Measurements from ENCODE around the gene IRAK1BP1. TPM values are rescaled to one million over a fixed set of nuclear protein-coding genes. Genes with fewer than 3 reads are reported as not detected.

Gene IRAK1BP1
- 1 to 10 TPM in 1 of 3 donors, under 1 TPM in 2; 0.69 to 1.1 (median 0.77) TPM for polyA plus RNA-seq

- no peaks in the 10 kb centered on the region for H3K9me3 Mint-ChIP-seq
- DNase-seq: peak; percentile 69 to 79 (median 73)
- peaks cover 1 to 4% (median 2%) of the 10 kb centered on the region in 3 donors for H3K27me3 Mint-ChIP-seq (ENCODE audit: low read depth in 3 of 3)
- H3K36me3 Mint-ChIP-seq: peaks cover 0 to 3% (median 0%) of the 10 kb centered on the region in 3 donors
- H3K4me1 Mint-ChIP-seq: peaks cover 21 to 27% of the 10 kb centered on the region in 2 donors
- peak within 1 kb of the TSS; percentile 94 to 98 (median 97) for H3K4me3 Mint-ChIP-seq
- H3K27ac Mint-ChIP-seq: peak within 1 kb of the TSS; percentile 86 to 95 (median 91)
These were observed at the start of gene IRAK1BP1 for GRCh38 chr6:78867370-78868040. TSS of gene IRAK1BP1 (plus strand) at chr6:78867551. CDS start at chr6:78867577, 26 bp downstream.

GRCh38 chr6:78824045-78824444 is 43.3 kb upstream of the IRAK1BP1 start:
- Mint-ChIP-seq H3K4me3 (no peak overlapping the region), H3K27me3 (ENCODE audit: low read depth in 3 of 3) (peaks cover 0 to 2% (median 2%) of the 10 kb centered on the region in 3 donors), H3K4me1 (no peaks in the 10 kb centered on the region), H3K9me3 (peaks cover 0 to 3% (median 2%) of the 10 kb centered on the region in 6 donors), H3K36me3 (no peaks in the 10 kb centered on the region), H3K27ac (no peak overlapping the region)
- DNase-seq: no peak

GRCh38 chr6:78829407-78829806 is 37.9 kb upstream of the IRAK1BP1 start:
- Mint-ChIP-seq H3K9me3 (no peaks in the 10 kb centered on the region), H3K27ac (no peak overlapping the region), H3K4me1 (no peaks in the 10 kb centered on the region), H3K27me3 (ENCODE audit: low read depth in 3 of 3) (peaks cover 0 to 9% (median 5%) of the 10 kb centered on the region in 3 donors), H3K36me3 (no peaks in the 10 kb centered on the region), H3K4me3 (no peak overlapping the region)
- no peak for DNase-seq

GRCh38 chr6:78830805-78831204 is 36.5 kb upstream of the IRAK1BP1 start:
- H3K27ac Mint-ChIP-seq: no peak overlapping the region
- no peak overlapping the region for H3K4me3 Mint-ChIP-seq
- H3K9me3 Mint-ChIP-seq: no peaks in the 10 kb centered on the region
- no peaks in the 10 kb centered on the region for H3K4me1 Mint-ChIP-seq
- DNase-seq: no peak
- no peaks in the 10 kb centered on the region for H3K36me3 Mint-ChIP-seq
- H3K27me3 Mint-ChIP-seq (ENCODE audit: low read depth in 3 of 3): peaks cover 0 to 11% (median 5%) of the 10 kb centered on the region in 3 donors

DNA sequence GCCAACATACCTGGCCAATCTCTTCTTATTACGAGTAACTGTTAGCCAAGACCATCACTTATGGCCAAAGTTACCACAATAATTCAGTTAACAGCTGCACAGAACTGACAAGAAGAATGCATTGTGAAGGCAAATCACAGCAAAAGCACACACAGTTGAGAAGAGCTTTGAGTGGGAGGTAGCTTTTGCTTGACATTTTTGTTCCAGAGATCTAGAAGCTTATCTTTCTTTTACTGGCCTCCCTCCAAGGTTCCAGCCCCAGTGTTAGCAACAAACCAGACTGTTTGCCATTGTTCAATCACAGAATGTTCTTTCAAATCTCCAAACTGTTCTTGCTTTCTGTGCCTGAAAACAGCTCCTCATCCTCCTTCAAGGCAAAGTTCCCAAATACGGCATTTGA is 35.9 kb upstream of the IRAK1BP1 start:
- no peak for DNase-seq
- Mint-ChIP-seq H3K9me3 (no peaks in the 10 kb centered on the region), H3K27me3 (ENCODE audit: low read depth in 3 of 3) (peaks cover 1 to 11% (median 5%) of the 10 kb centered on the region in 3 donors), H3K36me3 (no peaks in the 10 kb centered on the region), H3K4me3 (no peak overlapping the region), H3K27ac (no peak overlapping the region), H3K4me1 (no peaks in the 10 kb centered on the region)

DNA sequence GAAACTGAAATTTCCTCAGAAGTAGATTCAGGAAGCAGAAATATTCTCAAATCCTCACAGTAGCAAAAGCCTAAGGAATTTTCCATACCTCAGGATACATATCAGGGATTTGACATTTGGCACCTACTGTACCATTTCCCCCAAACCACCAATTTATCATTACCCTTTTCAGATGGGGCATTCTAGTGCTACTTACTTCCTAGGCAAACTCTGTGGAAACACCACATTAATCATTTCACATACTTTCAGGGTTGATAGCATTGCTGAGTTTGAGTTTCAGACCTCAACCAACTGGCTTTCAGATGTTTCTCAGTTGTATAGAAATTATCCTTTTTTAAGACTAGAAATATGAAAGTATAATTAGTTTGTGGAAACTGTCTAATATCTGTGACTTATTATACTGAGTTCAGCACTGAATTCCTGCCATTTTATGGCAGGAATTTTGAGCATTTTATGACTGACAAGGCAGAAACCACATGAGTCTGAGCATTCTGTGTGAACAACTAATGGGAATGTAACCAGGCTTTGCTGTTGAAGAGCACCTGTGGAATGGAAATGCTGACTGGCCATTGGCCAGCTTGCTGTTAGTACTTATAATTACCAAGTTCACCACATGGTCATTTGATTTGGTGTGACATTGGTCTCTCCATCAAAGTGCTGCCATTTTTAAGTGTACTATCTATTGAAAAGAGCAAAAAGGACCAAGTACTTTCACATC is 35.1 kb upstream of the IRAK1BP1 start:
- DNase-seq: no peak
- H3K9me3 Mint-ChIP-seq: no peaks in the 10 kb centered on the region
- H3K36me3 Mint-ChIP-seq: no peaks in the 10 kb centered on the region
- H3K4me3 Mint-ChIP-seq: no peak overlapping the region
- peaks cover 3 to 11% (median 5%) of the 10 kb centered on the region in 3 donors for H3K27me3 Mint-ChIP-seq (ENCODE audit: low read depth in 3 of 3)
- no peak overlapping the region for H3K27ac Mint-ChIP-seq
- no peaks in the 10 kb centered on the region for H3K4me1 Mint-ChIP-seq

DNA sequence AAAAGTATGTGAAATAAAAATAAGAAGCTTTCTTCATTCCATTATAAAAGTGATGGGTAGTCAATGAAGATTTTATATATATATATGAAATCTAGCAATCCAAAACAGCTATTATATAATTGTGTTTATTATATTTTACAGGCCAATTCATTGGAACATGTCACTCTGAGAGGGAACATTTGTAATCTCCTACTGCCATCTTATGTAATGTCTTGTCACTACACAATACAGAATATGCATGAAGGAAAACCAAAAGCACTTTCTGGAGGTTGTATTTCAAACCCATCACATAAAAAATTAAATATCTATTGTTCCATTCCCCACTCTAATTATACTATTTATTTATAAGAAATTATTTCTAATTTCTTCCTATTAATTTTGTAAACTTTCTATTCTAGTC is 31.5 kb upstream of the IRAK1BP1 start:
- Mint-ChIP-seq H3K36me3 (no peaks in the 10 kb centered on the region), H3K4me3 (no peak overlapping the region), H3K27me3 (ENCODE audit: low read depth in 3 of 3) (peaks cover under 1 to 14% (median 6%) of the 10 kb centered on the region in 3 donors), H3K27ac (no peak overlapping the region), H3K9me3 (peaks cover 0 to 7% (median 2%) of the 10 kb centered on the region in 6 donors), H3K4me1 (no peaks in the 10 kb centered on the region)
- DNase-seq: no peak

DNA sequence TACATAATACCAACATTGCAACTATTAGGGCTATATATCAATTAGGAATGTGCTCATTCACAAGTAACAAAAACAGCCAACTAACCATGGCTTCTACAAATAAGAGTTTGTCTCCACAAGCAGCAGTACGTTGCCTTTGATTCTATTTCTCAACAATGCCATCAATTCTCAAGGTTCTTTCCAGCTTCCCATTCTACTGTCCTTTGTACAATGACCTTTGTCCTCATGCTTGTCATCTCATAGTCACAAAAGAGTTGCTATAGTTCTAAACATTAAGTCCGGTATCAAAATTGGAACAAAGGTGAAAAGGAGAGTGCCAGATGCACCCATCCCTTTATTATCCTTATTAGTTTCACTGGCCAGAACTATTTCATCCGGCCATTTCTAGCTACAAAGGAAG is 30.8 kb upstream of the IRAK1BP1 start:
- Mint-ChIP-seq H3K27ac (no peak overlapping the region), H3K27me3 (ENCODE audit: low read depth in 3 of 3) (peaks cover 0 to 14% (median 6%) of the 10 kb centered on the region in 3 donors), H3K4me3 (no peak overlapping the region), H3K9me3 (peaks cover 0 to 7% (median 2%) of the 10 kb centered on the region in 6 donors), H3K4me1 (no peaks in the 10 kb centered on the region), H3K36me3 (no peaks in the 10 kb centered on the region)
- no peak for DNase-seq

GRCh38 chr6:78841111-78841510 is 26.2 kb upstream of the IRAK1BP1 start:
- no peak for DNase-seq
- no peak overlapping the region for H3K27ac Mint-ChIP-seq
- H3K4me1 Mint-ChIP-seq: no peaks in the 10 kb centered on the region

GRCh38 chr6:78842953-78843352 is 24.4 kb upstream of the IRAK1BP1 start:
- peaks cover 0 to 7% (median 2%) of the 10 kb centered on the region in 6 donors for H3K9me3 Mint-ChIP-seq
- no peak overlapping the region for H3K27ac Mint-ChIP-seq
- H3K27me3 Mint-ChIP-seq (ENCODE audit: low read depth in 3 of 3): peaks cover 0 to 2% (median 0%) of the 10 kb centered on the region in 3 donors
- no peak overlapping the region for H3K4me3 Mint-ChIP-seq
- no peak for DNase-seq
- no peaks in the 10 kb centered on the region for H3K36me3 Mint-ChIP-seq
- H3K4me1 Mint-ChIP-seq: no peaks in the 10 kb centered on the region

More at GRCh38 chr6:78841111-78841510, 26.2 kb upstream of the IRAK1BP1 start:
- H3K27me3 Mint-ChIP-seq (ENCODE audit: low read depth in 3 of 3): peaks cover 2 to 6% (median 3%) of the 10 kb centered on the region in 3 donors
- peaks cover 0 to 7% (median 2%) of the 10 kb centered on the region in 6 donors for H3K9me3 Mint-ChIP-seq
- no peaks in the 10 kb centered on the region for H3K36me3 Mint-ChIP-seq
- no peak overlapping the region for H3K4me3 Mint-ChIP-seq

GRCh38 chr6:78844899-78845298 is 22.5 kb upstream of the IRAK1BP1 start:
- H3K27me3 Mint-ChIP-seq (ENCODE audit: low read depth in 3 of 3): peaks cover 0 to 2% (median 0%) of the 10 kb centered on the region in 3 donors
- DNase-seq: no peak
- H3K36me3 Mint-ChIP-seq: peaks cover 0 to under 1% (median 0%) of the 10 kb centered on the region in 3 donors
- H3K4me1 Mint-ChIP-seq: no peaks in the 10 kb centered on the region
- H3K4me3 Mint-ChIP-seq: no peak overlapping the region
- H3K9me3 Mint-ChIP-seq: peaks cover 0 to 1% (median 0%) of the 10 kb centered on the region in 6 donors
- H3K27ac Mint-ChIP-seq: no peak overlapping the region

- H3K27ac Mint-ChIP-seq: no peak overlapping the region
- no peak overlapping the region for H3K4me3 Mint-ChIP-seq
- no peaks in the 10 kb centered on the region for H3K9me3 Mint-ChIP-seq
- peaks cover 0 to 4% (median 0%) of the 10 kb centered on the region in 3 donors for H3K36me3 Mint-ChIP-seq
- H3K4me1 Mint-ChIP-seq: no peaks in the 10 kb centered on the region
- H3K27me3 Mint-ChIP-seq (ENCODE audit: low read depth in 3 of 3): peaks cover 0 to 2% (median 0%) of the 10 kb centered on the region in 3 donors
- DNase-seq: no peak
These were observed 21.8 kb upstream of the IRAK1BP1 start for GRCh38 chr6:78845567-78845966.

- Mint-ChIP-seq H3K36me3 (peaks cover 0 to 4% (median 0%) of the 10 kb centered on the region in 3 donors), H3K9me3 (no peaks in the 10 kb centered on the region), H3K27ac (no peak overlapping the region), H3K4me1 (no peaks in the 10 kb centered on the region), H3K27me3 (ENCODE audit: low read depth in 3 of 3) (peaks cover 0 to 2% (median 0%) of the 10 kb centered on the region in 3 donors), H3K4me3 (no peak overlapping the region)
- DNase-seq: no peak
These were observed 16.7 kb upstream of the IRAK1BP1 start for GRCh38 chr6:78850621-78851020.

- DNase-seq: no peak
- Mint-ChIP-seq H3K27ac (no peak overlapping the region), H3K4me1 (no peaks in the 10 kb centered on the region), H3K4me3 (no peak overlapping the region), H3K9me3 (no peaks in the 10 kb centered on the region), H3K27me3 (ENCODE audit: low read depth in 3 of 3) (peaks cover 0 to 2% (median 0%) of the 10 kb centered on the region in 3 donors), H3K36me3 (peaks cover 0 to 4% (median 0%) of the 10 kb centered on the region in 3 donors)
These were observed 16.2 kb upstream of the IRAK1BP1 start for GRCh38 chr6:78851156-78851555.

Data from immature natural killer cell (primary cell).